GM23338 (cell line): ENCODE results near the gene MT4.

ENCODE experiments used
- CREB1 ChIP-seq: fragments of 250-450 bp; sonication (Bioruptor Pico); IDR thresholded peaks from 2 replicates; pipeline ENCODE4 v1.5.0; 2020; ENCODE audit warnings: low read depth, mild to moderate bottlenecking, moderate library complexity
- EZH2 ChIP-seq: fragments of 200-600 bp; sonication (generic); IDR thresholded peaks from one replicate; pipeline ENCODE4 v1.8.0; 2017; ENCODE audit warnings: antibody characterized with exemption, mild to moderate bottlenecking, low read depth; ENCODE audit not compliant: unreplicated experiment
- EZH2phosphoT487 ChIP-seq: fragments of 200-600 bp; sonication (generic); IDR thresholded peaks from one replicate; pipeline ENCODE4 v1.8.1; 2018; ENCODE audit warnings: antibody characterized with exemption; ENCODE audit not compliant: unreplicated experiment
- JUNB ChIP-seq: IDR thresholded peaks from one replicate; pipeline ENCODE4 v1.6.1; 2016; ENCODE audit warnings: antibody characterized with exemption; ENCODE audit not compliant: unreplicated experiment
- POLR2AphosphoS5 ChIP-seq: IDR thresholded peaks from 2 replicates; pipeline ENCODE4 v1.6.1; 2016; ENCODE audit warnings: antibody characterized with exemption, low read depth
- STAT1 ChIP-seq: IDR thresholded peaks from one replicate; pipeline ENCODE4 v1.6.1; 2016; ENCODE audit warnings: antibody characterized with exemption; ENCODE audit not compliant: unreplicated experiment
- ZNF114 ChIP-seq: fragments of 250-450 bp; sonication (Bioruptor Pico); IDR thresholded peaks from 2 replicates; pipeline ENCODE4 v1.5.0; 2020; ENCODE audit warnings: mild to moderate bottlenecking, moderate library complexity
- TF ChIP-seq, protein P1 (sequence below): IDR thresholded peaks from one replicate; pipeline ENCODE4 v1.6.1; 2018; ENCODE audit warnings: antibody characterized with exemption; ENCODE audit not compliant: unreplicated experiment
- TF ChIP-seq, protein P2 (sequence below), 2 experiments: fragments of 200-600 bp in 1 of 2; sonication (generic) in 1 of 2; conservative IDR thresholded peaks; 2 replicates each; pipeline versions ENCODE4 v1.5.1 to v1.6.1; 2016 to 2017; ENCODE audit warnings: antibody characterized with exemption in 2 of 2, low read depth in 2 of 2, mild to moderate bottlenecking in 2 of 2, moderate library complexity in 1 of 2
- TF ChIP-seq, protein P3 (sequence below): IDR thresholded peaks from 2 replicates; pipeline ENCODE4 v1.6.1; 2016; ENCODE audit warnings: antibody characterized with exemption

DNA sequence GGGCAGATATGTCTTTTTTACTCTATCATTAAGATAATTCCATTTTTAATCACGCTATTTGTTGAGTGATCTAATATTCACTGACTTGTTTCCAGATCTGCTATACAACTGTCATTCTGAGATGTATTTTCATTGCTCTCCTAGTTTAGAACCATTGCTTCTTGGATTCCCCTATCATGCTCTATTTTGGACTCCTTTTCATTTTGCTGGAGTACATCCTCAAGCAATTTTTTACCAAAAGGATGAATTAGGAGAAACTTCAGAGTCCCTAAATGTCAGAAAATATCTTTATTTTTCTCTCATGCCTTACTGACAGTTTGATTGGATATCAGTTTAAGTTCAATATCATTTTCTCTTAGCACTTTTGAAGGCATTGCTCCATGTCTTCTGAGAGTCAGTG, 9.8 kb downstream of the MT4 start:
- TF ChIP-seq, protein P1, sequence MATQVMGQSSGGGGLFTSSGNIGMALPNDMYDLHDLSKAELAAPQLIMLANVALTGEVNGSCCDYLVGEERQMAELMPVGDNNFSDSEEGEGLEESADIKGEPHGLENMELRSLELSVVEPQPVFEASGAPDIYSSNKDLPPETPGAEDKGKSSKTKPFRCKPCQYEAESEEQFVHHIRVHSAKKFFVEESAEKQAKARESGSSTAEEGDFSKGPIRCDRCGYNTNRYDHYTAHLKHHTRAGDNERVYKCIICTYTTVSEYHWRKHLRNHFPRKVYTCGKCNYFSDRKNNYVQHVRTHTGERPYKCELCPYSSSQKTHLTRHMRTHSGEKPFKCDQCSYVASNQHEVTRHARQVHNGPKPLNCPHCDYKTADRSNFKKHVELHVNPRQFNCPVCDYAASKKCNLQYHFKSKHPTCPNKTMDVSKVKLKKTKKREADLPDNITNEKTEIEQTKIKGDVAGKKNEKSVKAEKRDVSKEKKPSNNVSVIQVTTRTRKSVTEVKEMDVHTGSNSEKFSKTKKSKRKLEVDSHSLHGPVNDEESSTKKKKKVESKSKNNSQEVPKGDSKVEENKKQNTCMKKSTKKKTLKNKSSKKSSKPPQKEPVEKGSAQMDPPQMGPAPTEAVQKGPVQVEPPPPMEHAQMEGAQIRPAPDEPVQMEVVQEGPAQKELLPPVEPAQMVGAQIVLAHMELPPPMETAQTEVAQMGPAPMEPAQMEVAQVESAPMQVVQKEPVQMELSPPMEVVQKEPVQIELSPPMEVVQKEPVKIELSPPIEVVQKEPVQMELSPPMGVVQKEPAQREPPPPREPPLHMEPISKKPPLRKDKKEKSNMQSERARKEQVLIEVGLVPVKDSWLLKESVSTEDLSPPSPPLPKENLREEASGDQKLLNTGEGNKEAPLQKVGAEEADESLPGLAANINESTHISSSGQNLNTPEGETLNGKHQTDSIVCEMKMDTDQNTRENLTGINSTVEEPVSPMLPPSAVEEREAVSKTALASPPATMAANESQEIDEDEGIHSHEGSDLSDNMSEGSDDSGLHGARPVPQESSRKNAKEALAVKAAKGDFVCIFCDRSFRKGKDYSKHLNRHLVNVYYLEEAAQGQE: no peak
- TF ChIP-seq, protein P2, sequence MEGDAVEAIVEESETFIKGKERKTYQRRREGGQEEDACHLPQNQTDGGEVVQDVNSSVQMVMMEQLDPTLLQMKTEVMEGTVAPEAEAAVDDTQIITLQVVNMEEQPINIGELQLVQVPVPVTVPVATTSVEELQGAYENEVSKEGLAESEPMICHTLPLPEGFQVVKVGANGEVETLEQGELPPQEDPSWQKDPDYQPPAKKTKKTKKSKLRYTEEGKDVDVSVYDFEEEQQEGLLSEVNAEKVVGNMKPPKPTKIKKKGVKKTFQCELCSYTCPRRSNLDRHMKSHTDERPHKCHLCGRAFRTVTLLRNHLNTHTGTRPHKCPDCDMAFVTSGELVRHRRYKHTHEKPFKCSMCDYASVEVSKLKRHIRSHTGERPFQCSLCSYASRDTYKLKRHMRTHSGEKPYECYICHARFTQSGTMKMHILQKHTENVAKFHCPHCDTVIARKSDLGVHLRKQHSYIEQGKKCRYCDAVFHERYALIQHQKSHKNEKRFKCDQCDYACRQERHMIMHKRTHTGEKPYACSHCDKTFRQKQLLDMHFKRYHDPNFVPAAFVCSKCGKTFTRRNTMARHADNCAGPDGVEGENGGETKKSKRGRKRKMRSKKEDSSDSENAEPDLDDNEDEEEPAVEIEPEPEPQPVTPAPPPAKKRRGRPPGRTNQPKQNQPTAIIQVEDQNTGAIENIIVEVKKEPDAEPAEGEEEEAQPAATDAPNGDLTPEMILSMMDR (conservative IDR thresholded peaks at IDR 0.05; ENCODE audit: low read depth in 2 of 2): no peak
- no peak for TF ChIP-seq EZH2
- TF ChIP-seq POLR2AphosphoS5: no peak
- no peak for TF ChIP-seq CREB1 (CRISPR knock-in tag)
- TF ChIP-seq, protein P3, sequence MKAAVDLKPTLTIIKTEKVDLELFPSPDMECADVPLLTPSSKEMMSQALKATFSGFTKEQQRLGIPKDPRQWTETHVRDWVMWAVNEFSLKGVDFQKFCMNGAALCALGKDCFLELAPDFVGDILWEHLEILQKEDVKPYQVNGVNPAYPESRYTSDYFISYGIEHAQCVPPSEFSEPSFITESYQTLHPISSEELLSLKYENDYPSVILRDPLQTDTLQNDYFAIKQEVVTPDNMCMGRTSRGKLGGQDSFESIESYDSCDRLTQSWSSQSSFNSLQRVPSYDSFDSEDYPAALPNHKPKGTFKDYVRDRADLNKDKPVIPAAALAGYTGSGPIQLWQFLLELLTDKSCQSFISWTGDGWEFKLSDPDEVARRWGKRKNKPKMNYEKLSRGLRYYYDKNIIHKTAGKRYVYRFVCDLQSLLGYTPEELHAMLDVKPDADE: no peak
- no peak for TF ChIP-seq JUNB
- TF ChIP-seq EZH2phosphoT487: no peak
- no peak for TF ChIP-seq STAT1
- no peak for TF ChIP-seq ZNF114 (CRISPR knock-in tag)
